Colonic mucosa (tissue), 4 donors: ENCODE data around the gene CCDC9. TPM values are rescaled to one million over a fixed set of nuclear protein-coding genes. Genes with fewer than 3 reads are reported as not detected.
A peak's percentile ranks its signal among the peaks of the same experiment; 100 is the strongest.

Experiments
- DNase-seq: peaks from one replicate; pipeline ENCODE4 v3.0.0-alpha.2; 2020
- H3K27ac ChIP-seq: fragments of 200-600 bp; one replicate; pipeline ENCODE4 v1.8.0; 2021
- H3K27me3 ChIP-seq: fragments of 200-600 bp; one replicate; pipeline ENCODE4 v1.8.0; 2021
- H3K36me3 ChIP-seq: fragments of 200-600 bp; one replicate; pipeline ENCODE4 v1.8.0; 2021
- H3K4me1 ChIP-seq: fragments of 200-600 bp; one replicate; pipeline ENCODE4 v1.8.0; 2021; ENCODE audit warnings: mild to moderate bottlenecking
- H3K4me3 ChIP-seq: fragments of 200-600 bp; one replicate; pipeline ENCODE4 v1.8.0; 2021
- H3K9ac ChIP-seq, 2 donors: one replicate each; pipeline ENCODE4 v1.7.0; 2013; ENCODE audit warnings: control low read depth in 2 of 2, low read depth in 2 of 2, low read length in 2 of 2
- H3K9me3 ChIP-seq: fragments of 200-600 bp; one replicate; pipeline ENCODE4 v1.8.0; 2021
- CTCF ChIP-seq: fragments of 200-600 bp; IDR thresholded peaks from one replicate; pipeline ENCODE4 v1.8.0; 2022; ENCODE audit warnings: antibody characterized with exemption, mild to moderate bottlenecking
- intact Hi-C: fragments of 100-400 bp; cut with DNase I; formaldehyde crosslinking; loops from one replicate; pipeline ENCODE4 v1.14.1; 2022
- total RNA-seq, 2 donors: library from RNA; stranded (reverse); fragmentation: NEBNext Ultra II Directional in 1 of 2; extraction: Animal tissue kit (Norgen Biotek cat#: 25700) in 1 of 2; gene quantifications; one replicate each; pipeline ENCODE4 v1.2.1, GENCODE V29; 2021
- donor health status: healthy.
- donor health status: DM: no; HTN: no; CAD: no.
- donor health status: DM: no; HTN: no; CAD: no.

The CCDC9 gene
- total RNA-seq, 2 donors from 2014 or later: 27.2 to 37.3 TPM

- Histone ChIP-seq H3K36me3 (peaks cover 9% of the 10 kb centered on the region), H3K4me1 (no peaks in the 10 kb centered on the region), H3K9ac (no peak overlapping the region), H3K4me3 (no peak overlapping the region), H3K27me3 (no peaks in the 10 kb centered on the region), H3K27ac (no peak overlapping the region), H3K9me3 (no peaks in the 10 kb centered on the region)
- intact Hi-C loops: no loop called here
- no peak for DNase-seq
- no peak for TF ChIP-seq CTCF
Measured at GRCh38 chr19:47268028-47268427, 11.7 kb downstream of the CCDC9 start.

GRCh38 chr19:47269596-47269995 is 13.3 kb downstream of the CCDC9 start:
- H3K36me3 ChIP-seq: peaks cover 2% of the 10 kb centered on the region
- intact Hi-C loops: no loop called here
- no peaks in the 10 kb centered on the region for H3K27me3 ChIP-seq
- TF ChIP-seq CTCF: no peak
- no peak overlapping the region for H3K27ac ChIP-seq
- H3K4me1 ChIP-seq: no peaks in the 10 kb centered on the region
- DNase-seq: no peak
- no peak overlapping the region for H3K4me3 ChIP-seq
- H3K9ac ChIP-seq: no peak overlapping the region
- H3K9me3 ChIP-seq: no peaks in the 10 kb centered on the region

- no peaks in the 10 kb centered on the region for H3K9me3 ChIP-seq
- H3K9ac ChIP-seq: no peak overlapping the region
- no peak for DNase-seq
- H3K36me3 ChIP-seq: no peaks in the 10 kb centered on the region
- H3K27me3 ChIP-seq: no peaks in the 10 kb centered on the region
- H3K4me3 ChIP-seq: no peak overlapping the region
- intact Hi-C loops: no loop called here
- H3K4me1 ChIP-seq: peaks cover 2% of the 10 kb centered on the region
- no peak for TF ChIP-seq CTCF
- no peak overlapping the region for H3K27ac ChIP-seq
Measured at GRCh38 chr19:47270408-47270807, 14.1 kb downstream of the CCDC9 start.

- no peak overlapping the region for H3K4me3 ChIP-seq
- H3K9ac ChIP-seq: no peak overlapping the region
- H3K9me3 ChIP-seq: no peaks in the 10 kb centered on the region
- H3K4me1 ChIP-seq: peaks cover 4% of the 10 kb centered on the region
- no peak for DNase-seq
- no peak overlapping the region for H3K27ac ChIP-seq
- H3K36me3 ChIP-seq: no peaks in the 10 kb centered on the region
- H3K27me3 ChIP-seq: no peaks in the 10 kb centered on the region
- intact Hi-C loops: no loop called here
- no peak for TF ChIP-seq CTCF
Measured at GRCh38 chr19:47271949-47272348, 15.6 kb downstream of the CCDC9 start.

GRCh38 chr19:47272448-47273312 is 16.4 kb downstream of the CCDC9 start:
- intact Hi-C loops: no loop called here
- Histone ChIP-seq H3K9me3 (no peaks in the 10 kb centered on the region), H3K27me3 (no peaks in the 10 kb centered on the region), H3K4me1 (peaks cover 4% of the 10 kb centered on the region), H3K9ac (peak overlapping the region; percentile 99 to 100), H3K27ac (peak overlapping the region; percentile 93), H3K36me3 (no peaks in the 10 kb centered on the region), H3K4me3 (peak overlapping the region; percentile 51)
- peak; percentile 58 for DNase-seq
- no peak for TF ChIP-seq CTCF
